Peyer's patch (tissue), 4 donors: ENCODE data around the gene ESRRG.

Source experiments
- CTCF ChIP-seq, 6 experiments: fragments of 450-650 bp in 4 of 6; fragments of 200-600 bp in 2 of 6; sonication (generic) in 1 of 6; IDR thresholded peaks; one replicate each; pipeline ENCODE4 v1.5.1; 2017 to 2019; ENCODE audit warnings: antibody characterized with exemption in 6 of 6, mild to moderate bottlenecking in 3 of 6, moderate library complexity in 1 of 6
- POLR2A ChIP-seq, 2 donors: fragments of 450-650 bp; IDR thresholded peaks; one replicate each; pipeline ENCODE4 v1.5.1; 2017; ENCODE audit warnings: antibody characterized with exemption in 2 of 2, mild to moderate bottlenecking in 2 of 2, moderate library complexity in 2 of 2

GRCh38 chr1:216665856-216666255 is 57.4 kb downstream of the ESRRG start:
- no peak for TF ChIP-seq CTCF (IDR thresholded peaks at IDR 0.05)
- TF ChIP-seq POLR2A (IDR thresholded peaks at IDR 0.05): no peak
